Measurements from ENCODE around the gene KRT81.
"Not testable (repeated sequence)": the region's sequence is repeated elsewhere in the genome, so short reads cannot be mapped to it uniquely, and the experiment has no call there.

The KRT81 gene

GRCh38 chr12:52245962-52246569, 45.3 kb downstream of the KRT81 start:
- H3K4me3 ChIP-seq (ENCODE audit: low read depth, low read length), result no peak overlapping the region
- peaks cover 20% of the 10 kb centered on the region for H3K27me3 ChIP-seq (ENCODE audit: control insufficient read depth, insufficient read depth, low read length)
- H3K4me1 ChIP-seq (ENCODE audit: control insufficient read depth, insufficient read depth, low read length), result peaks cover 2% of the 10 kb centered on the region
- H3K36me3 ChIP-seq (ENCODE audit: control insufficient read depth, insufficient read depth, low read length), result peaks cover 2% of the 10 kb centered on the region
- H3K9ac ChIP-seq (ENCODE audit: low read depth, low read length), result no peak overlapping the region
- no peaks in the 10 kb centered on the region for H3K9me3 ChIP-seq (ENCODE audit: control insufficient read depth, insufficient read depth, low read length)

GRCh38 chr12:52245259-52245961, 45.9 kb downstream of the KRT81 start:
- no peaks in the 10 kb centered on the region for H3K9me3 ChIP-seq (ENCODE audit: control insufficient read depth, insufficient read depth, low read length)
- H3K27me3 ChIP-seq (ENCODE audit: control insufficient read depth, insufficient read depth, low read length), result peaks cover 16% of the 10 kb centered on the region
- peaks cover 2% of the 10 kb centered on the region for H3K36me3 ChIP-seq (ENCODE audit: control insufficient read depth, insufficient read depth, low read length)
- no peak overlapping the region for H3K9ac ChIP-seq (ENCODE audit: low read depth, low read length)
- H3K4me3 ChIP-seq (ENCODE audit: low read depth, low read length), result no peak overlapping the region
- peaks cover 2% of the 10 kb centered on the region for H3K4me1 ChIP-seq (ENCODE audit: control insufficient read depth, insufficient read depth, low read length)

GRCh38 chr12:52244615-52244994, 46.7 kb downstream of the KRT81 start:
- Histone ChIP-seq H3K36me3 (ENCODE audit: control insufficient read depth, insufficient read depth, low read length) (peaks cover 2% of the 10 kb centered on the region), H3K27me3 (ENCODE audit: control insufficient read depth, insufficient read depth, low read length) (peaks cover 9% of the 10 kb centered on the region), H3K9ac (ENCODE audit: low read depth, low read length) (no peak overlapping the region), H3K4me3 (ENCODE audit: low read depth, low read length) (no peak overlapping the region), H3K4me1 (ENCODE audit: control insufficient read depth, insufficient read depth, low read length) (peaks cover 2% of the 10 kb centered on the region), H3K9me3 (ENCODE audit: control insufficient read depth, insufficient read depth, low read length) (no peaks in the 10 kb centered on the region)

DNA sequence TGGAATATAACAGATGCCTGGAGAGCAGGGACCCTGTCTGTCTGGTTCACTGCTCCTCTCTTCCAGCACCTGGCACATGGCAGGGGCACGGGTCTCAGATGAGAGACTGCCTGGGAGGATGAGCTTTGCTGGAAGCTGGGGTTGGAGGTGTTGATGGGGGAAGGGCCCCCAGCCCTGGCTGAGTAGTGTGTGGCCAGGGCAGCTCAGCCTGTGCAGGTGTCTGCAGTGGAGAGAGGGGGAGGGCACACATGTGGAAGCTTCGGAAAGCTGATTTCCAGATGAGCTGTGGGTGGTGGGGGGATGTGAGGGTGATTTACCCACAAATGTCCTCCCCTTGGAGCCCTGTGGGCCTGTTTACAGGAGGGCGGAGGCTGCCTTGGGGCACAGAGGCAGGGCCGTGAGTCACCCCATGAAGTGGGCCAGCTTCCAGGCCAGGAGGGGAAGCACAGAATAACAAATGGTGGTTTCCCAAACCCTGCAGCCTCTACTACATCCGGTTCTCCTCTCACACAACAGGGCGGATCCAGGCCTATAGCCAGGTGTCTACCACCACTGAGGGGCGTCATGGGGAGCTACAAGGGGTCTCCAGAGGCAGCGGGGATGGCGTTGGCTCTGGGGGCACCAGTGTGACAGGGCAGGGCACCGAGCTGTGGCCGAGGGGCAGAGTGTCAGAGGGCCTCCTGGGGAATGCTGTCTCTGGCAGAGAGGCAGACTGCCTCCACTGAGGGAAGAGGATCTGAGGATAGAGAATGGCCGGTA, 47.3 kb downstream of the KRT81 start:
- Histone ChIP-seq H3K9ac (ENCODE audit: low read depth, low read length) (no peak overlapping the region), H3K36me3 (ENCODE audit: control insufficient read depth, insufficient read depth, low read length) (peaks cover 2% of the 10 kb centered on the region), H3K9me3 (ENCODE audit: control insufficient read depth, insufficient read depth, low read length) (no peaks in the 10 kb centered on the region), H3K4me1 (ENCODE audit: control insufficient read depth, insufficient read depth, low read length) (peaks cover 2% of the 10 kb centered on the region), H3K4me3 (ENCODE audit: low read depth, low read length) (no peak overlapping the region), H3K27me3 (ENCODE audit: control insufficient read depth, insufficient read depth, low read length) (peaks cover 4% of the 10 kb centered on the region)

DNA sequence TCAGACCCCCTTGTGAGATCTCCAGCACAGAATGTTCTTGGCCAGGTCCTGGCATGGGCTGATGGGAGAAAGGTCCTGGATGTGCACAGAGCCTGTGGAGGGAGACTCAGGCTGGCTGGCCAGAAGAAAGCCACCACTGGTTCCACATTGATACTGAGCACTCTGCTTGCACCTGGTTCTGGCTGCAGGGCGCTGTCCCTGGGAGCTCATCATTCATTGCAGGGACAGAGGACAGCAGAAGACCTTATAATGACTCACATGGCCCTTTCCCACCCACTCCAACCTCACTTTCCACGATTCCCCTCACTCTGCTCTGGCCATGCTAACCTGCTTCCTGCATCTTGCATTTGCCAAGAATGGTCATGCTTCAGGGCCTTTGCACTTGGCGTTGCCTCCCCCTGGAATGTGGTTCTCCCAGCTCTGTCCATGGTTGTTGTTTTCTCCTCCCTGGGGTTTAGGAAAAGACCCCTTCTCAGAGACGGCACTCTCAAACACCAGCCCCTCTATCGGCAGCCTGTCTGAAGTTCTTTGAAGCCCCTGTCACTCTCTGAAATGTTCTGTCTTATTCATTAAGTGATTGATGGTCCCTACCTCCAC, 48.0 kb downstream of the KRT81 start:
- Histone ChIP-seq H3K4me1 (ENCODE audit: control insufficient read depth, insufficient read depth, low read length) (peaks cover 2% of the 10 kb centered on the region), H3K9ac (ENCODE audit: low read depth, low read length) (no peak overlapping the region), H3K9me3 (ENCODE audit: control insufficient read depth, insufficient read depth, low read length) (no peaks in the 10 kb centered on the region), H3K27me3 (ENCODE audit: control insufficient read depth, insufficient read depth, low read length) (no peaks in the 10 kb centered on the region), H3K36me3 (ENCODE audit: control insufficient read depth, insufficient read depth, low read length) (peaks cover 2% of the 10 kb centered on the region), H3K4me3 (ENCODE audit: low read depth, low read length) (no peak overlapping the region)

DNA sequence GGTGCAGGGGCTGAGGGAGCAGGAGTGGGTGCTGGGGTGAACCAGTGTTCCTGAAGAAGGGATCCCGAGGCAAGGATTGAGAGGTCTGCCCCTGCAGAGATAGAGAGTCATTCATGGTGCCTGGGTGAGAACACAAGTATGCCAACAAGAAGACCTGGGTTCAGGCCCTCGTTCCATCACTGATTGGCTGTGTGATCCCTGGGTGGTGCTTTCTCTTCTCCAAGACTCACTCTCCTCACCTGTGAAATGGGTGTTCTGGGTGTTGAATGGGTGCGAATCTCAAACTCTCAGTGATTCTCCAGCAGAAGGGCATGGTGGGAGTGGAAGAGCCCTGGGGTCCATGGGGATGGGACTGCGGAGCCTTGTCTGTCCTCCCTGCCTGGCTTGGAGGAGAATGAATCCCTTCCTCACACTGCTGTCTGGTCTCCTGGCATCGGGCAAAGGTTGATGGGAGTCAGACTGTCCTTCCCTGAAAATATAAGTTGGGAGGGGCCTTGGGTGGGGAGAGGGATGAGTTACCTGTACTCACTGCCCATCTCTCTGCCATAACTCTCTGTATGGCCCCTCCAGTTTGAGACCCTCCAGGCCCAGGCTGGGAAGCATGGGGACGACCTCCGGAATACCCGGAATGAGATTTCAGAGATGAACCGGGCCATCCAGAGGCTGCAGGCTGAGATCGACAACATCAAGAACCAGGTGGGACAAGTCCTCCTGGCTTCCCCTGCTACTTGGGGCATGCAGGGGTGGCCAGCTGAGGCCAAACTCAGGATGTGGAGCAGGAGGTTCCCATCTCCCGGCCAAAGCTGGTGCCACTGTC, 48.7 kb downstream of the KRT81 start:
- H3K4me1 ChIP-seq (ENCODE audit: control insufficient read depth, insufficient read depth, low read length), result peaks cover 3% of the 10 kb centered on the region
- H3K27me3 ChIP-seq (ENCODE audit: control insufficient read depth, insufficient read depth, low read length), result no peaks in the 10 kb centered on the region

GRCh38 chr12:52241205-52241842, 50.0 kb downstream of the KRT81 start:
- Histone ChIP-seq H3K36me3 (ENCODE audit: control insufficient read depth, insufficient read depth, low read length) (no peaks in the 10 kb centered on the region), H3K9ac (ENCODE audit: low read depth, low read length) (no peak overlapping the region), H3K4me1 (ENCODE audit: control insufficient read depth, insufficient read depth, low read length) (peaks cover 7% of the 10 kb centered on the region), H3K27me3 (ENCODE audit: control insufficient read depth, insufficient read depth, low read length) (no peaks in the 10 kb centered on the region), H3K9me3 (ENCODE audit: control insufficient read depth, insufficient read depth, low read length) (no peaks in the 10 kb centered on the region), H3K4me3 (ENCODE audit: low read depth, low read length) (no peak overlapping the region)

More for the DNA sequence above, 48.7 kb downstream of the KRT81 start:
- Histone ChIP-seq H3K9ac (ENCODE audit: low read depth, low read length) (no peak overlapping the region), H3K36me3 (ENCODE audit: control insufficient read depth, insufficient read depth, low read length) (peaks cover under 1% of the 10 kb centered on the region), H3K4me3 (ENCODE audit: low read depth, low read length) (no peak overlapping the region), H3K9me3 (ENCODE audit: control insufficient read depth, insufficient read depth, low read length) (no peaks in the 10 kb centered on the region)

DNA sequence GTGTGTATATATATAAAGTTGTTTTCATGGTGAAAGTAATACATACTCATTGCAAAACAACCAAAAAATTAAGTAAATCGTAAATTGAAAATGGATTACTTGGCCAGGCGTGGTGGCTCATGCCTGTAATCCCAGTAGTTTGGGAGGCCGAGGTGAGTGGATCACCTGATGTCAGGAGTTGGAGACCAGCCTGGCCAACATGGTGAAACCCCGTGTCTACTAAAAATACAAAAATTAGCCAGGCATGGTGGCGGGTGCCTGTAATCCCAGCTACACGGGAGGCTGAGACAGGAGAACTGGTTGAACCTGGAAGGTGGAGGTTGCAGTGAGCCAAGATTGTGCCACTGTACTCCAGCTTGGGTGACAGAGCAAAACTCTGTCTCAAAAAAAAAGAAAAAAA, 51.1 kb downstream of the KRT81 start:
- not testable (repeated sequence) for H3K9me3 ChIP-seq (ENCODE audit: control insufficient read depth, insufficient read depth, low read length); H3K4me1 ChIP-seq (ENCODE audit: control insufficient read depth, insufficient read depth, low read length); H3K36me3 ChIP-seq (ENCODE audit: control insufficient read depth, insufficient read depth, low read length); H3K9ac ChIP-seq (ENCODE audit: low read depth, low read length); H3K27me3 ChIP-seq (ENCODE audit: control insufficient read depth, insufficient read depth, low read length); H3K4me3 ChIP-seq (ENCODE audit: low read depth, low read length)

GRCh38 chr12:52239767-52240166, 51.6 kb downstream of the KRT81 start:
- no peak overlapping the region for H3K9ac ChIP-seq (ENCODE audit: low read depth, low read length)
- H3K4me3 ChIP-seq (ENCODE audit: low read depth, low read length), result no peak overlapping the region
- H3K27me3 ChIP-seq (ENCODE audit: control insufficient read depth, insufficient read depth, low read length), result peaks cover 7% of the 10 kb centered on the region
- H3K36me3 ChIP-seq (ENCODE audit: control insufficient read depth, insufficient read depth, low read length), result no peaks in the 10 kb centered on the region
- no peaks in the 10 kb centered on the region for H3K9me3 ChIP-seq (ENCODE audit: control insufficient read depth, insufficient read depth, low read length)
- H3K4me1 ChIP-seq (ENCODE audit: control insufficient read depth, insufficient read depth, low read length), result peaks cover 7% of the 10 kb centered on the region

- Histone ChIP-seq H3K9me3 (ENCODE audit: control insufficient read depth, insufficient read depth, low read length) (no peaks in the 10 kb centered on the region), H3K9ac (ENCODE audit: low read depth, low read length) (no peak overlapping the region), H3K4me3 (ENCODE audit: low read depth, low read length) (no peak overlapping the region), H3K4me1 (ENCODE audit: control insufficient read depth, insufficient read depth, low read length) (peaks cover 7% of the 10 kb centered on the region), H3K27me3 (ENCODE audit: control insufficient read depth, insufficient read depth, low read length) (peaks cover 10% of the 10 kb centered on the region), H3K36me3 (ENCODE audit: control insufficient read depth, insufficient read depth, low read length) (no peaks in the 10 kb centered on the region)
Observed at GRCh38 chr12:52238916-52239646, 52.3 kb downstream of the KRT81 start.

Data from iPS-15b (cell line).